ENCODE data around the gene TMPRSS6.

Gene TMPRSS6

DNA sequence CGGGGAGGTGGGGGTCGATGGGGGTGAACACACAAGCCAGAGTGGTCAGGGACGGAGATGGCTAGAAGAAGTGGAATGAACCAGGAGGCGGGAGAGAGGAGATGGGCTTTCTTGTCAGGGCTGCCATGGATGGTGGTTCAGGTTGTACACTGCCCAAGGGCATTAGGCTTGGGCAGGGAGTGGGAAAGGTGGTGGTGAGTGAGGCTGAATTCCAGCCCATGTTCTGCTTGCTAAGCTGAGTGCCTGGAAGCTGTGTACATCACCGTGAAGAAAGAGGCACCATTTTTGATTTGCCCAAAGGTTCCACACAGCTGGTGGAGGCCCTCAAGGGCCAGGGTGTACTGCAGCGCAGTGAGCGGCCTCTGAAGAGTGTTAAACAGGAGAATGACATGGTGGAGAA lies 23.3 kb upstream of the TMPRSS6 start:
- DNase-seq: no peak
- TF ChIP-seq, protein P1, sequence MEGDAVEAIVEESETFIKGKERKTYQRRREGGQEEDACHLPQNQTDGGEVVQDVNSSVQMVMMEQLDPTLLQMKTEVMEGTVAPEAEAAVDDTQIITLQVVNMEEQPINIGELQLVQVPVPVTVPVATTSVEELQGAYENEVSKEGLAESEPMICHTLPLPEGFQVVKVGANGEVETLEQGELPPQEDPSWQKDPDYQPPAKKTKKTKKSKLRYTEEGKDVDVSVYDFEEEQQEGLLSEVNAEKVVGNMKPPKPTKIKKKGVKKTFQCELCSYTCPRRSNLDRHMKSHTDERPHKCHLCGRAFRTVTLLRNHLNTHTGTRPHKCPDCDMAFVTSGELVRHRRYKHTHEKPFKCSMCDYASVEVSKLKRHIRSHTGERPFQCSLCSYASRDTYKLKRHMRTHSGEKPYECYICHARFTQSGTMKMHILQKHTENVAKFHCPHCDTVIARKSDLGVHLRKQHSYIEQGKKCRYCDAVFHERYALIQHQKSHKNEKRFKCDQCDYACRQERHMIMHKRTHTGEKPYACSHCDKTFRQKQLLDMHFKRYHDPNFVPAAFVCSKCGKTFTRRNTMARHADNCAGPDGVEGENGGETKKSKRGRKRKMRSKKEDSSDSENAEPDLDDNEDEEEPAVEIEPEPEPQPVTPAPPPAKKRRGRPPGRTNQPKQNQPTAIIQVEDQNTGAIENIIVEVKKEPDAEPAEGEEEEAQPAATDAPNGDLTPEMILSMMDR (IDR thresholded peaks at IDR 0.05; ENCODE audit: low read depth, low read length): no peak

DNA sequence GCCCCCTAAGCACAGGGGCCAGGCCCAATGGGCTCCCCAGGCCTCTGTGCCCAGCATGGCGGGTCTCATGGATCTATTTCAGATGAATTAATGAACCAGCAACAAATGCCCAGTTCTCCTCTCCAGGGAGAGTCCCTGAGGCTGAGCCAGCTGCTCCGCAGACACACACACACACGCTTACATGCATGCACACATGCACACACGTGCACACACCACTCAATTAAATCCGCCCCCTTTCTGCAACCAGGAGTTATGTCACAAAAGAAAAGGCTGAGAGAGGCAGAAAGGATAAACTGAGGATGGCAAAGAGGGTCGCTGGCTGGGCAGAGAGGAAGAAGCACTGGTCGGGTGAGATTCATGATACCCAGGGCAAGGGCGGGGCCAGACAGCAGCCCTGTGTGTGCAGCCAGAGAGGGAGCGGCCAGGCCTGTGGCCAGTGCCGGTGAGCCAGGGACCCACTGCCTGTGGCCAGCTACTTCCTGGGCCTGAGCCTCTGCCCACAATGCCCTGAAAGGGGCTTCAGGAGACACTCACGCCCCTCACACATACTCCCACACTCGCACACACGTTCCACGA lies 20.4 kb upstream of the TMPRSS6 start:
- H3K36me3 ChIP-seq: no peaks in the 10 kb centered on the region
- no peaks in the 10 kb centered on the region for H3K27me3 ChIP-seq (ENCODE audit: insufficient read depth, low read depth, severe bottlenecking)
- H3K27ac ChIP-seq: no peak overlapping the region
- TF ChIP-seq, protein P1 (IDR thresholded peaks at IDR 0.05; ENCODE audit: low read depth, low read length): no peak
- H3K4me3 ChIP-seq (ENCODE audit: low read depth, low read length): no peak overlapping the region
- no peak for DNase-seq
- no peaks in the 10 kb centered on the region for H3K9me3 ChIP-seq (ENCODE audit: severe bottlenecking)

More for the DNA sequence above, 23.3 kb upstream of the TMPRSS6 start:
- H3K4me3 ChIP-seq (ENCODE audit: low read depth, low read length): no peak overlapping the region
- H3K36me3 ChIP-seq: no peaks in the 10 kb centered on the region
- H3K27ac ChIP-seq: no peak overlapping the region
- no peaks in the 10 kb centered on the region for H3K27me3 ChIP-seq (ENCODE audit: insufficient read depth, low read depth, severe bottlenecking)
- no peaks in the 10 kb centered on the region for H3K9me3 ChIP-seq (ENCODE audit: severe bottlenecking)

DNA sequence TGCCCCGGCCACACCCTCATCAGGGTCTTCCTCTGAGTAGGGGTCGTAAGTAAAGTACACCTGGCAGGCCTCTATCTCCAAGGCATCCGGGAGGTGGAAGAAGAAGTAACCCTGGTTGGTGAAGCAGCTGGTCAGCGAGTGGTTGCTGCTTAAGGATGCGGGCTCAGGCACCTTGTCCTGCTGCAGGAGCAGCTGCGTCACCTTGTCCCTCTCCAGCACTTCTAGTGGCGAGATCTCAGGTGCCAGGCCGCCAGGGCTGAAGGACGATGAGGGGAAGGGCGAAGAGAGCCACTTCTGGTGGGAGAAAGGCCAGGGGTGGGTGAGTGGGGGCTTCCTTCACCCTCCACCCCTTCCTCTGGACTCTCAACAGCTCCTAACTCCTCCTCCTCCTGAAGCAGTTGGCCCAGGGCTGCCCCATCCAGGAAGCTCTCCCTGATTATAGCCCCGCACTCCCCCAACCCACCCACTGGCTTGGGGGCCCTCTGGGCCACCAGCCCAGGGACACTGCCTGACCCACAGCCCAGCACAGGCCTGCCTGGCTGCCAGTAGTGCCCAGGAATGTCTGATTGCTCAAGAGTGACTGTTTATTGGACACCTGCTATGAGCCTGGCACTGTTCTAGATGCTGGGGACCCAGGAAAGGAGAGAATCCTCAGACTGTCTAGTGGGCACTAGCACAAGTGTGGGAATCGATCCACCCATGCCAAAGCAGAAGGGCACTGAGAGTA lies 19.2 kb upstream of the TMPRSS6 start:
- Histone ChIP-seq H3K4me3 (ENCODE audit: low read depth, low read length) (no peak overlapping the region), H3K36me3 (no peaks in the 10 kb centered on the region), H3K27ac (no peak overlapping the region), H3K9me3 (ENCODE audit: severe bottlenecking) (no peaks in the 10 kb centered on the region), H3K27me3 (ENCODE audit: insufficient read depth, low read depth, severe bottlenecking) (no peaks in the 10 kb centered on the region)
- no peak for DNase-seq
- TF ChIP-seq, protein P1 (IDR thresholded peaks at IDR 0.05; ENCODE audit: low read depth, low read length): no peak

DNA sequence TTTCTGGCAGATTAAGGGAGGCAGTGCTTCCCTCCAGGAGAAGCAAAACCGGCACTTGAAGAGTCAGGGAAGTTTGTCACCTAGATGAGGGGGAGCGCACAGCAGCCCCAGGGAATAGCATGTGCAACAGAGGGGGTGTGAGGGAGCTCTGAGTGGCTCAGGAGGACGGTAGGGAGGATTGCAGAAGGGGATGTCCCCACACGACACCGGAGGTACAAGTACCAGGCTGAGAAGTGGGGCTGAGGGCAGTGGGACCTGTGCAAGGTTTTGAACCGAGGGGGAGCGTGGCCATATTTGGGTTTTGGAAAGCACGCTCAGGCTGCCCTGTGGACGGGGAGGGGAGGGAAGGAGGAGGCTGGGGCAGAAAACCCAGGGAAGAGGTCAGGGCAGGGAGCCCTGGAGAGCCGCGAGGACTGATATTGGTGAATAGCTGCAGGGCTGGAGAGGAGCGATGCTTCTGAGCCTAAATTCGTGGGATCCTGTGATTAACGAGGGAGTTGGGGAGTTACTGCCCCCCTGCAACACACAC lies 17.9 kb upstream of the TMPRSS6 start:
- TF ChIP-seq, protein P1 (IDR thresholded peaks at IDR 0.05; ENCODE audit: low read depth, low read length): no peak
- Histone ChIP-seq H3K36me3 (no peaks in the 10 kb centered on the region), H3K9me3 (ENCODE audit: severe bottlenecking) (no peaks in the 10 kb centered on the region), H3K4me3 (ENCODE audit: low read depth, low read length) (no peak overlapping the region), H3K27ac (no peak overlapping the region), H3K27me3 (ENCODE audit: insufficient read depth, low read depth, severe bottlenecking) (no peaks in the 10 kb centered on the region)
- no peak for DNase-seq

DNA sequence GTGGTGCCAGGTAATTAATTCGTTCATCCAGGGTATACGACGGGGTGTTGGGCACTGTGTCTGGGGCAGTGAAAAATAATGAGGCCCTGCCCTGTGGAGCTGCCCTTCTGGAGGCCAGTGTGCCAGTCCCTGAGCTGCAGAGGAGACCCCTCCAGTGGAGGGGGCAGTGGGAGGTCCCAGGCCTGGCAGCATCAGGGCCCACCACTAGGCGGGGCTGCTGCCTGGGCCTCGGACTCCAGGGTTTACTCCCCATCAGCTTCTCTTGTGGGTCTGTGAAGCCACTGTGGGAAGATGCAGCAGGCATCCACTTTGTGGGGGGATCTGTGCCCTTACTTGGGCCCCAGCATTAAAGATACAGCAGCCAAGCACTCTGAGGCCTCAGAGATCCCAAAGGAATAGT lies 17.4 kb upstream of the TMPRSS6 start:
- Histone ChIP-seq H3K4me3 (ENCODE audit: low read depth, low read length) (no peak overlapping the region), H3K9me3 (ENCODE audit: severe bottlenecking) (no peaks in the 10 kb centered on the region), H3K27ac (no peak overlapping the region), H3K27me3 (ENCODE audit: insufficient read depth, low read depth, severe bottlenecking) (no peaks in the 10 kb centered on the region), H3K36me3 (no peaks in the 10 kb centered on the region)
- TF ChIP-seq, protein P1 (IDR thresholded peaks at IDR 0.05; ENCODE audit: low read depth, low read length): peak; percentile 83
- DNase-seq: peak; percentile 47

Measured in WERI-Rb-1 (cell line).